Subcutaneous adipose tissue (tissue), 4 donors: Measurements from ENCODE around the gene GABRA4. TPM values are rescaled to one million over a fixed set of nuclear protein-coding genes. Genes with fewer than 3 reads are reported as not detected.

ENCODE experiments used
- CTCF ChIP-seq: fragments of 450-650 bp; IDR thresholded peaks from one replicate; pipeline ENCODE4 v1.5.1; 2016; ENCODE audit warnings: low read depth, mild to moderate bottlenecking, control low read depth, antibody characterized with exemption, moderate library complexity
- total RNA-seq, 4 donors: library from RNA; depleted of rRNA; stranded (reverse); fragments of >200 nt; gene quantifications; one replicate each; pipeline ENCODE4 v1.1.0, GENCODE V29; 2016

The GABRA4 gene
- total RNA-seq, 4 donors from 2014 or later = not detected

GRCh38 chr4:46979726-46980125 is 13.7 kb downstream of the GABRA4 start:
- no peak for TF ChIP-seq CTCF

- TF ChIP-seq CTCF = no peak
Observed at GRCh38 chr4:46979283-46979682, 14.1 kb downstream of the GABRA4 start.

GRCh38 chr4:46977245-46977644 is 16.1 kb downstream of the GABRA4 start:
- TF ChIP-seq CTCF = no peak

- no peak for TF ChIP-seq CTCF
Observed at GRCh38 chr4:46975812-46976553, 17.4 kb downstream of the GABRA4 start.

GRCh38 chr4:46974891-46975543 is 18.4 kb downstream of the GABRA4 start:
- no peak for TF ChIP-seq CTCF

- no peak for TF ChIP-seq CTCF
Observed at GRCh38 chr4:46968847-46969246, 24.5 kb downstream of the GABRA4 start.

DNA sequence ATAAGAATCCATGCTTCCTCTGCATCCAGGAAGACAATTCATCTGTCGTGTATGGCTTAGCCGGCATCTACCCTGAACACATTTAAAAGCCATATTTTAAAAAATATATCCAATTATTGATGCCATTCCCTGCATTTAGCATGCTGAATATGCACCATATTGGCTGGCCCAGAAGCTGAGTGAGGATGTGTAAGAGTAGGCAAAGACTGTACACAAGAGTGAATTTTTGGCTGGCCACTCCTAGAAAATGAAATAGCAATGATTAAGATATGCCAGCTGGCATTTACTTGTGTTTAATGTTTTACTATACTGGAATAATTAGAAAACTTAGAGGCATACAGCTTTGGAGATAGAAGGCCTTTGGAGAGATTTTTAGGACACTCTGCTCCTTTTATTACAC is 25.8 kb downstream of the GABRA4 start:
- TF ChIP-seq CTCF = no peak
